ENCODE measurements around the gene C19orf47.
A peak's percentile ranks its signal among the peaks of the same experiment; 100 is the strongest.

Gene C19orf47

DNA sequence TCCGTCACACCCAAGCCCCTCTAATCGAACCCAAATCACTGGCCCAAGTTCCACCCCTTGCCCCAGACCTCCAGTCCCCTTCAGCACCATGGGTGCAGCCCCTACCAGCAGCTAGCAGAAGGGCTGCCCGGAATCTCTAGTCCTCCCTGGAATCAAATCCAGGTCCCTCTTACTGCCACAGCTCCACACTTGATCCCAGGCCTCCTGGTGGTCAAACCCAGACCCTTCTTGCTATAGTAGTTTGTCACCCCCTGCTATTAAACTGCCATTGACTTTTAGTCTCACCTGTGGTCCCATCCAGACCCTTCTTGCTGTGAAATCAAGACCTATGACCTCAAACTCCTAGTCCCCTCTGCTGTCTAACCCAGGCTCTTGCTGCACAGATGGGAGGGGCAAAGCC is 33.1 kb upstream of the C19orf47 start:
- TF ChIP-seq ZFP30 (CRISPR knock-in tag; IDR thresholded peaks at IDR 0.05) (no peak), CSDC2 (CRISPR knock-in tag; IDR thresholded peaks at IDR 0.05) (no peak), SNAI2 (CRISPR knock-in tag; IDR thresholded peaks at IDR 0.05) (no peak), GLIS3 (CRISPR knock-in tag; IDR thresholded peaks at IDR 0.05) (no peak), PPARA (CRISPR knock-in tag; IDR thresholded peaks at IDR 0.05; ENCODE audit: borderline replicate concordance) (no peak), ESRRG (CRISPR knock-in tag; IDR thresholded peaks at IDR 0.05) (no peak), ZNF70 (CRISPR knock-in tag; IDR thresholded peaks at IDR 0.05) (no peak), ISL1 (CRISPR knock-in tag; IDR thresholded peaks at IDR 0.05) (no peak), BACH2 (CRISPR knock-in tag; IDR thresholded peaks at IDR 0.05; ENCODE audit: borderline replicate concordance) (no peak)
- TF ChIP-seq, protein P1, sequence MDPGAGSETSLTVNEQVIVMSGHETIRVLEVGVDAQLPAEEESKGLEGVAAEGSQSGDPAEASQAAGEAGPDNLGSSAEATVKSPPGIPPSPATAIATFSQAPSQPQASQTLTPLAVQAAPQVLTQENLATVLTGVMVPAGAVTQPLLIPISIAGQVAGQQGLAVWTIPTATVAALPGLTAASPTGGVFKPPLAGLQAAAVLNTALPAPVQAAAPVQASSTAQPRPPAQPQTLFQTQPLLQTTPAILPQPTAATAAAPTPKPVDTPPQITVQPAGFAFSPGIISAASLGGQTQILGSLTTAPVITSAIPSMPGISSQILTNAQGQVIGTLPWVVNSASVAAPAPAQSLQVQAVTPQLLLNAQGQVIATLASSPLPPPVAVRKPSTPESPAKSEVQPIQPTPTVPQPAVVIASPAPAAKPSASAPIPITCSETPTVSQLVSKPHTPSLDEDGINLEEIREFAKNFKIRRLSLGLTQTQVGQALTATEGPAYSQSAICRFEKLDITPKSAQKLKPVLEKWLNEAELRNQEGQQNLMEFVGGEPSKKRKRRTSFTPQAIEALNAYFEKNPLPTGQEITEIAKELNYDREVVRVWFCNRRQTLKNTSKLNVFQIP (CRISPR knock-in tag; IDR thresholded peaks at IDR 0.05; ENCODE audit: borderline replicate concordance, low read depth) = no peak
- TF ChIP-seq, protein P2, sequence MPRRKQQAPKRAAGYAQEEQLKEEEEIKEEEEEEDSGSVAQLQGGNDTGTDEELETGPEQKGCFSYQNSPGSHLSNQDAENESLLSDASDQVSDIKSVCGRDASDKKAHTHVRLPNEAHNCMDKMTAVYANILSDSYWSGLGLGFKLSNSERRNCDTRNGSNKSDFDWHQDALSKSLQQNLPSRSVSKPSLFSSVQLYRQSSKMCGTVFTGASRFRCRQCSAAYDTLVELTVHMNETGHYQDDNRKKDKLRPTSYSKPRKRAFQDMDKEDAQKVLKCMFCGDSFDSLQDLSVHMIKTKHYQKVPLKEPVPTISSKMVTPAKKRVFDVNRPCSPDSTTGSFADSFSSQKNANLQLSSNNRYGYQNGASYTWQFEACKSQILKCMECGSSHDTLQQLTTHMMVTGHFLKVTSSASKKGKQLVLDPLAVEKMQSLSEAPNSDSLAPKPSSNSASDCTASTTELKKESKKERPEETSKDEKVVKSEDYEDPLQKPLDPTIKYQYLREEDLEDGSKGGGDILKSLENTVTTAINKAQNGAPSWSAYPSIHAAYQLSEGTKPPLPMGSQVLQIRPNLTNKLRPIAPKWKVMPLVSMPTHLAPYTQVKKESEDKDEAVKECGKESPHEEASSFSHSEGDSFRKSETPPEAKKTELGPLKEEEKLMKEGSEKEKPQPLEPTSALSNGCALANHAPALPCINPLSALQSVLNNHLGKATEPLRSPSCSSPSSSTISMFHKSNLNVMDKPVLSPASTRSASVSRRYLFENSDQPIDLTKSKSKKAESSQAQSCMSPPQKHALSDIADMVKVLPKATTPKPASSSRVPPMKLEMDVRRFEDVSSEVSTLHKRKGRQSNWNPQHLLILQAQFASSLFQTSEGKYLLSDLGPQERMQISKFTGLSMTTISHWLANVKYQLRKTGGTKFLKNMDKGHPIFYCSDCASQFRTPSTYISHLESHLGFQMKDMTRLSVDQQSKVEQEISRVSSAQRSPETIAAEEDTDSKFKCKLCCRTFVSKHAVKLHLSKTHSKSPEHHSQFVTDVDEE (CRISPR knock-in tag; IDR thresholded peaks at IDR 0.05) = no peak
- ATAC-seq = peak; percentile 17; the same call in 1 of the 3 replicates

DNA sequence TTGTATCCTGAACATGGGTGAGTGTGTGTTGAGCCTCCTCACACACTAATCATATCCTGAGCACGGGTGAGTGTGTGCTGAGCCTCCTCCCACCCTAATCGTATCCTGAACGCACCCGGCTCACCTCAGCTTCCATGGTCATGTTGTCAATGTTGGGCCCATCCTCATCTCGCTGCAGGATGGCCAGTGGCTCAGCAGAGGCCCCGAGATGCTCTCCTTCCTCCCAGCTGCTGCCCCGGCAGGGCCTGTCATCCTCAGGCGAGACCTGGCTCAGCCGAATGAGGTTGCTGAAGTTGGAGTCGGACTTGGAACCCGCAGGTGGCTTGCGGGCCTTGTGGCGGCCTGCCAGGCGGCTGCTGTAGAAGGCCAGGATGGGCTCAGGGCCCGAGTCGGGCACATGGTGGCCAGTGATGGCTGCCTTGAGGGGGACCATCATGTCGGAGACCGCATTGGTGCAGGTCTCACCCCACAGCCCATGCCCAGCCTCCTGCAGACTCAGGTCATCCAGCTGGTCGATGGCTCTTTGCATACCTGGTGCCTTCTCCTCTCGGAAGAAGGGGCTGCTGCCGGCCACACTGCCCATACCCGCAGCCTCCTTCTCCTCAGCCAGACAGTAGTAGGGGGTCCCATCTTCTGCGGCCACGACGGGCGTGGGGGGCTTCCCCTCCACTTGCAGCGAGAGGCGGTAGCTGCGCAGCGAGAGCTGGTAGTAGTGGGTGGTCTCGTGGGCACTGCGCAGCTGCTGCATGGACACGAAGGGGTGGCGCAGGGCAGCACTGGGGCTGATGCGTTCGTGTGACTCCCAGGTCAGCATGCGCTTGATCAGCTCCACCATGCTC is 32.2 kb upstream of the C19orf47 start:
- TF ChIP-seq TCF4 (CRISPR knock-in tag; IDR thresholded peaks at IDR 0.05; ENCODE audit: borderline replicate concordance) (no peak), ARNTL (CRISPR knock-in tag; IDR thresholded peaks at IDR 0.05; ENCODE audit: borderline replicate concordance, low read depth) (no peak), ZFP30 (CRISPR knock-in tag; IDR thresholded peaks at IDR 0.05) (no peak), CSDC2 (CRISPR knock-in tag; IDR thresholded peaks at IDR 0.05) (no peak), PPARA (CRISPR knock-in tag; IDR thresholded peaks at IDR 0.05; ENCODE audit: borderline replicate concordance) (no peak), BACH2 (CRISPR knock-in tag; IDR thresholded peaks at IDR 0.05; ENCODE audit: borderline replicate concordance) (no peak), GLIS3 (CRISPR knock-in tag; IDR thresholded peaks at IDR 0.05) (no peak), ESRRG (CRISPR knock-in tag; IDR thresholded peaks at IDR 0.05) (no peak), ISL1 (CRISPR knock-in tag; IDR thresholded peaks at IDR 0.05) (no peak), ZNF70 (CRISPR knock-in tag; IDR thresholded peaks at IDR 0.05) (no peak), ZFP3 (CRISPR knock-in tag; IDR thresholded peaks at IDR 0.05) (no peak), ZNF565 (CRISPR knock-in tag; conservative IDR thresholded peaks at IDR 0.05; ENCODE audit: low read depth) (no peak)
- TF ChIP-seq, protein P3, sequence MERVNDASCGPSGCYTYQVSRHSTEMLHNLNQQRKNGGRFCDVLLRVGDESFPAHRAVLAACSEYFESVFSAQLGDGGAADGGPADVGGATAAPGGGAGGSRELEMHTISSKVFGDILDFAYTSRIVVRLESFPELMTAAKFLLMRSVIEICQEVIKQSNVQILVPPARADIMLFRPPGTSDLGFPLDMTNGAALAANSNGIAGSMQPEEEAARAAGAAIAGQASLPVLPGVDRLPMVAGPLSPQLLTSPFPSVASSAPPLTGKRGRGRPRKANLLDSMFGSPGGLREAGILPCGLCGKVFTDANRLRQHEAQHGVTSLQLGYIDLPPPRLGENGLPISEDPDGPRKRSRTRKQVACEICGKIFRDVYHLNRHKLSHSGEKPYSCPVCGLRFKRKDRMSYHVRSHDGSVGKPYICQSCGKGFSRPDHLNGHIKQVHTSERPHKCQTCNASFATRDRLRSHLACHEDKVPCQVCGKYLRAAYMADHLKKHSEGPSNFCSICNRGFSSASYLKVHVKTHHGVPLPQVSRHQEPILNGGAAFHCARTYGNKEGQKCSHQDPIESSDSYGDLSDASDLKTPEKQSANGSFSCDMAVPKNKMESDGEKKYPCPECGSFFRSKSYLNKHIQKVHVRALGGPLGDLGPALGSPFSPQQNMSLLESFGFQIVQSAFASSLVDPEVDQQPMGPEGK (CRISPR knock-in tag; IDR thresholded peaks at IDR 0.05; ENCODE audit: borderline replicate concordance) = no peak
- TF ChIP-seq, protein P4, sequence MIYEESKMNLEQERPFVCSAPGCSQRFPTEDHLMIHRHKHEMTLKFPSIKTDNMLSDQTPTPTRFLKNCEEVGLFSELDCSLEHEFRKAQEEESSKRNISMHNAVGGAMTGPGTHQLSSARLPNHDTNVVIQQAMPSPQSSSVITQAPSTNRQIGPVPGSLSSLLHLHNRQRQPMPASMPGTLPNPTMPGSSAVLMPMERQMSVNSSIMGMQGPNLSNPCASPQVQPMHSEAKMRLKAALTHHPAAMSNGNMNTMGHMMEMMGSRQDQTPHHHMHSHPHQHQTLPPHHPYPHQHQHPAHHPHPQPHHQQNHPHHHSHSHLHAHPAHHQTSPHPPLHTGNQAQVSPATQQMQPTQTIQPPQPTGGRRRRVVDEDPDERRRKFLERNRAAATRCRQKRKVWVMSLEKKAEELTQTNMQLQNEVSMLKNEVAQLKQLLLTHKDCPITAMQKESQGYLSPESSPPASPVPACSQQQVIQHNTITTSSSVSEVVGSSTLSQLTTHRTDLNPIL (CRISPR knock-in tag; IDR thresholded peaks at IDR 0.05; ENCODE audit: low read depth) = no peak
- TF ChIP-seq, protein P2 (CRISPR knock-in tag; IDR thresholded peaks at IDR 0.05) = no peak
- no peak for ATAC-seq
